ENCODE data around the gene YY1. TPM values are rescaled to one million over a fixed set of nuclear protein-coding genes. Genes with fewer than 3 reads are reported as not detected.
"Not testable (repeated sequence)": the region's sequence is repeated elsewhere in the genome, so short reads cannot be mapped to it uniquely, and the experiment has no call there.

Gene YY1
- total RNA-seq, 1 donor from 2014 or later: 74.8 TPM

DNA sequence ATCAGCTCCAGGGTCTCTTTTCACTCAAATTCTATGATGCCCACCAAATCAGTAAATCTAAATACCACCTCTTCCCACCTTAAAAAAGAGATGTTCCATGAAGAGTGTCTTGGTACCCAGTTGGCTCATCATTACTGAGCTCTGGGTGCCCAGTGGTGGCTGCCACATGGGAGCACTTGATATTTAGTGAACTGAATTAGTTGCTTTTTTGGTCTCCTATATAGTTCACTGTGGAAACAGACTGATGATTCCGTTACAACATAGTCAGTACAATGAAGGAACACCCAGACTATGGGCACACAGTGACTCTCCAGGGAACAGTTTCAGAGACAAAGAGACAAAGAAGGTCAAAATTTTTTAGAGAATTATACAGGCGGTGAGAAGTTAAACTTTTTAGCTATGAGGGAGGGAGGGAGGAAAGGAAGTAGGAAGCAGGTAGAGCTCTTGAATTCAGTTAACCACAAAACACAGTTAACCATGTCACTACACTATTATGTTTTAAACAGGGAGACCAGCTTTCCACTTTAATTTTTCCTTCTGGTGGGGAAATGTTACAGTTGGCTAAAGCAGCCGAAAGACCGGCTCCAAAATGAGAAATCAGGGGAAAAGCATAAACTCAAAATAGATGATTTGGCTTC lies 14.6 kb upstream of the YY1 start:
- TF ChIP-seq, protein P1, sequence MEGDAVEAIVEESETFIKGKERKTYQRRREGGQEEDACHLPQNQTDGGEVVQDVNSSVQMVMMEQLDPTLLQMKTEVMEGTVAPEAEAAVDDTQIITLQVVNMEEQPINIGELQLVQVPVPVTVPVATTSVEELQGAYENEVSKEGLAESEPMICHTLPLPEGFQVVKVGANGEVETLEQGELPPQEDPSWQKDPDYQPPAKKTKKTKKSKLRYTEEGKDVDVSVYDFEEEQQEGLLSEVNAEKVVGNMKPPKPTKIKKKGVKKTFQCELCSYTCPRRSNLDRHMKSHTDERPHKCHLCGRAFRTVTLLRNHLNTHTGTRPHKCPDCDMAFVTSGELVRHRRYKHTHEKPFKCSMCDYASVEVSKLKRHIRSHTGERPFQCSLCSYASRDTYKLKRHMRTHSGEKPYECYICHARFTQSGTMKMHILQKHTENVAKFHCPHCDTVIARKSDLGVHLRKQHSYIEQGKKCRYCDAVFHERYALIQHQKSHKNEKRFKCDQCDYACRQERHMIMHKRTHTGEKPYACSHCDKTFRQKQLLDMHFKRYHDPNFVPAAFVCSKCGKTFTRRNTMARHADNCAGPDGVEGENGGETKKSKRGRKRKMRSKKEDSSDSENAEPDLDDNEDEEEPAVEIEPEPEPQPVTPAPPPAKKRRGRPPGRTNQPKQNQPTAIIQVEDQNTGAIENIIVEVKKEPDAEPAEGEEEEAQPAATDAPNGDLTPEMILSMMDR (IDR thresholded peaks at IDR 0.05): no peak
- Histone ChIP-seq H3K27ac (no peak overlapping the region), H3K27me3 (ENCODE audit: low read depth) (no peaks in the 10 kb centered on the region), H3K4me1 (peaks cover 31% of the 10 kb centered on the region), H3K9me3 (no peaks in the 10 kb centered on the region), H3K4me3 (no peak overlapping the region), H3K36me3 (no peaks in the 10 kb centered on the region)
- no peak for ATAC-seq
- intact Hi-C loops (cut with DNase I): no loop called here
- DNase-seq: no peak

DNA sequence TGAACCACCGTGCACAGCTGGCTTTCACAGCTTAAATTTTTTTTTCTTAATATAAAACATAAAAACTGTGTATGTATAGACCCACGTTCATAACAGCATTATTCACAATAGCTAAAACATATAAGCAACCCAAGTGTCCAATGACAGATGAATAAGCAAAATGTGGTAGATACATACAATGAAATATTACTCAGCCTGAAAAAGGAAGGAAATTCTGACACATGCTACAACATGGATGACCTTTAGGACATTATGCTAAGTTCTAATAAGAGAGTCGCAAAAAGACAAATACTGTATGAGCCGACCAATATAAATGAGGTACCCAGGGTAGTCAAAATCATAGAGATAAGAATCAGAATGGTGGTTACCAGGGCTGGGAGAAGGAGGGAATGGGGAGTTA lies 13.8 kb upstream of the YY1 start:
- DNase-seq: no peak
- H3K4me1 ChIP-seq: peaks cover 31% of the 10 kb centered on the region
- H3K36me3 ChIP-seq: no peaks in the 10 kb centered on the region
- no peak overlapping the region for H3K27ac ChIP-seq
- no peaks in the 10 kb centered on the region for H3K27me3 ChIP-seq (ENCODE audit: low read depth)
- H3K4me3 ChIP-seq: no peak overlapping the region
- no peaks in the 10 kb centered on the region for H3K9me3 ChIP-seq
- ATAC-seq: no peak
- TF ChIP-seq, protein P1 (IDR thresholded peaks at IDR 0.05): no peak
- intact Hi-C loops (cut with DNase I): no loop called here

DNA sequence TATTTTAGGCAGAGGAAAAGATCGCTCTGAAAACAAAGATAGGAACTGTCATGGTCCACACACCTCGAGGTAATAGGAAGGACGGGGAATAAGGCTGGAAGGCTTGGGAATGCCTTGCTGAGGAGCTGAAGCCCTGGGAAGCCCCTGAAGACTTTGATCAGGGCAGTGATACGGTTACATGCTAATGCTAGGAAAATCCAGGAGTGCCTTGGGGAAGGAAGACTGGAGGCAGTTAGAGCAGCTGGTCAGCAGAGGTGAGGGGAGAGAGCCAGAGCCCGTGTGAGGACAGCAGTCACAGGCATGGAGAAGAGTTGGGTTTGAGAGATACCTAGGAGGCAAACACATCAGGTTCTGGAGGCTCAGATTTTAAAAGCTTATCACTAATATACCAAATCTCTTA lies 8.6 kb upstream of the YY1 start:
- Histone ChIP-seq H3K36me3 (no peaks in the 10 kb centered on the region), H3K4me3 (no peak overlapping the region), H3K27ac (no peak overlapping the region), H3K4me1 (peaks cover 3% of the 10 kb centered on the region), H3K27me3 (ENCODE audit: low read depth) (no peaks in the 10 kb centered on the region), H3K9me3 (no peaks in the 10 kb centered on the region)
- no peak for ATAC-seq
- no peak for DNase-seq
- TF ChIP-seq, protein P1 (IDR thresholded peaks at IDR 0.05): no peak
- intact Hi-C loops (cut with DNase I): no loop called here

DNA sequence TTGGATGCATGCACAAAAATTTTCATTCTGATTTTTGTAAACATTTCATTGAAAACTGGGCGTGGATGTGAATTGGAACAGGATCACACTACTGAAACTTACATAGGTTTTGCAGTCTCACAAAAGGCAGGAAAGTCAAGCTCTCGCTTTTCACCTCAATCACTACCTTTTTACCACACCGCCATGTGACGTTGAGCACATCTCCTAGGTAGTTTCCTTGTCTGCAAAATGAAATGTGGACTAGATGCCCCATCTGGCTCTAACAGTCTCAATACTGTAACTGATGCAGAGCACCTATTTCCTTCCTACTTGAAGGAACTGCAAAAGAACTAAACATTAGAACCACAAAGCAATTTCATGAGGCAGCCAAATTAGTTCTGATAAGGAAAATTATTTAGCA lies 4.4 kb upstream of the YY1 start:
- Histone ChIP-seq H3K27me3 (ENCODE audit: low read depth) (no peaks in the 10 kb centered on the region), H3K27ac (no peak overlapping the region), H3K9me3 (no peaks in the 10 kb centered on the region), H3K4me3 (no peak overlapping the region), H3K4me1 (peaks cover 28% of the 10 kb centered on the region), H3K36me3 (no peaks in the 10 kb centered on the region)
- ATAC-seq: no peak
- DNase-seq: no peak
- TF ChIP-seq, protein P1 (IDR thresholded peaks at IDR 0.05): no peak
- intact Hi-C loops (cut with DNase I): no loop called here

DNA sequence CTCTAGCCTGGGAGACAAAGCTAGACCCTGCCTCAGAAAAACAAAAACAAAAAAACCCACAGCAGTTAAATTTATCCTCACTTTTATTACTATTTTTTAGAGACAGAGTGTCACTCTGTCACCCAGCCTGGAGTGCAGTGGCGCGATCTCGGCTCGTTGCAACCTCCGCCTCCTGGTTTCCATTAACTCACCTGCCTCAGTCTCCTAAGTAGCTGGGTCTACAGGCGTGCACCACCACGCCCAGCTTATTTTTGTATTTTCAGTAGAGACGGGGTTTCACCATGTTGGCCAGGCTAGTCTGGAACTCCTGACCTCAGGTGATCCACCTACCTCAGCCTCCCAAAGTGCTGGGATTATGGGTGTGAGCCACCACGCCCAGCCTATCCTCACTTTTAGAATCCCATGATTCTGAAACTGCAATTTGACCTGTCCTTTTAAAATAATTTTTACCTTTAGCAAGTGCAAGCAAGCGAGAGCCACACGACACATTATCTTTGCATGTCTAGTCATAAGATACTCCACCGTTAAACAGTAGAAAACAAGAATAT lies 2.6 kb upstream of the YY1 start:
- H3K9me3 ChIP-seq; DNase-seq; H3K27me3 ChIP-seq (ENCODE audit: low read depth); intact Hi-C loops (cut with DNase I); ATAC-seq; H3K36me3 ChIP-seq; H3K27ac ChIP-seq; H3K4me3 ChIP-seq: not testable (repeated sequence)
- H3K4me1 ChIP-seq: peaks cover 34% of the 10 kb centered on the region

DNA sequence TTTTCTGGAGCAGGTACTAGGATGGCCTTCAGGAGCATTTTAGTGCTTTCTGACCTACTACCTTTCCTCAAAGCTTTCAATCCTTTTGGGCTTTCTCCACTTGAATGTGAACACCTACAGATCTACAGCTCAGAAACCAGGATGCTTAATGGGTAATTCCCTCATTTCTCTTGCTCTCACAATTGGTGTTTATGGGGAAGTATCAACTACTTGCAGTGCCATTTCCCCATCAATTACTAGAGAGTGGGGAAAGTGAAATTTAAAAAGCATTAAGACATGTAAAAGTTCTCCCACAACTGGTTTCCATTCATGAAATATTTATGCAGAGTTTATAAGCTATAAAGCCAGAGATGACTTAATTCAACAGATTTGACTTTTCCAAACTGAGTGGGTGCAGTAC lies 2.1 kb upstream of the YY1 start:
- Histone ChIP-seq H3K9me3 (no peaks in the 10 kb centered on the region), H3K27me3 (ENCODE audit: low read depth) (no peaks in the 10 kb centered on the region), H3K27ac (peak overlapping the region; percentile 99), H3K4me3 (peak overlapping the region; percentile 100), H3K36me3 (no peaks in the 10 kb centered on the region), H3K4me1 (peaks cover 39% of the 10 kb centered on the region)
- TF ChIP-seq, protein P1 (IDR thresholded peaks at IDR 0.05): no peak
- DNase-seq: no peak
- intact Hi-C loops (cut with DNase I): no loop called here
- no peak for ATAC-seq
